Stimulated activated CD4-positive, alpha-beta T cell treated with anti-CD3 and anti-CD28 coated beads, Interleukin-12 subunit alpha, Interleukin-12 subunit beta, amount 100 ng/mL, for 4 hours (primary cell): ENCODE measurements around the gene MRPL36.

ENCODE experiments used
- DNase-seq: peaks from one replicate; pipeline ENCODE4 v3.0.0-alpha.2; 2020

The MRPL36 gene

GRCh38 chr5:1779782-1780613 is 19.6 kb downstream of the MRPL36 start:
- no peak for DNase-seq

- DNase-seq: no peak
Observed at GRCh38 chr5:1779021-1779680, 20.5 kb downstream of the MRPL36 start.

DNA sequence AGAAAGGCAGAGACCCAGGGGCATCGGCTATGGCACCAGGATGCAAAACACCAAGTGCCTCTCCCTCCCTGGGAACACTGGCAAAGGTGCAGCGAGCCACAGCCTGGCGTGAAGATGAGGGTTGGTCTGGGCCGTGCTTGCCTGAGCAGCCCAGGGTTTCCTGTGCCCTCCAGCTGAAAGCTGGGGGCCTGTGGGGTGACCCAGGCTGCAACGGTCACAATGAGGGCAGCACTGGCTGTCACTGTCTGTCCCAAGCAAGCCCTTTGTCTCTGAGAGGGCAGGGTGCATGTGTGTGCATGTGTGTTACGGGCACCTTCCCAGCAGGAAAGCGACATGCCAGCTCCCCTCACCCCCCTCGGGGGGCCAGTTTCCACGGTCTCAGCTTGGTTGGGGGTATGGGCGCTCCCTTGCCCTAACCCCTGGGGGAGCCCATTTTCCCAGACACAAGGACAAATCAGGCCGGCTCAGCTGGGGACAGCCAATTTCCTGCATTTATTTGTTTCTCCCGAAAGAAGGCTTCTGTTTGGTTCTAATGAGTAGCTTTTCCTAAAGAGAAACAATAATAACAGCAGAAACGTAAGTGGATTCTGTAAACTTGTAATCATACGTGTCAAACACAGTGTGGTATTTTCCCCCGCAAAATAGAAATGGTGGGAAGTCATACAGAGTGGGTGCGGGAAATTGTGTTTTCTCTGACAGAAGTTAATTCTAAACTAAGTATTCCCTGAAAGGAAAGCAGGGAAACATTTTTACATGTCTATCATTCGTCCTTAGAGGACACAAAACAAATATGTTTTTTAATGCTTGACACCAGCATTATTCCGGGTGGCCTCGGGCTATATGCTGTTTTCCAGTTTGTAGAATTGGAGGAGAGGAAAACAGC is 21.3 kb downstream of the MRPL36 start:
- no peak for DNase-seq

DNA sequence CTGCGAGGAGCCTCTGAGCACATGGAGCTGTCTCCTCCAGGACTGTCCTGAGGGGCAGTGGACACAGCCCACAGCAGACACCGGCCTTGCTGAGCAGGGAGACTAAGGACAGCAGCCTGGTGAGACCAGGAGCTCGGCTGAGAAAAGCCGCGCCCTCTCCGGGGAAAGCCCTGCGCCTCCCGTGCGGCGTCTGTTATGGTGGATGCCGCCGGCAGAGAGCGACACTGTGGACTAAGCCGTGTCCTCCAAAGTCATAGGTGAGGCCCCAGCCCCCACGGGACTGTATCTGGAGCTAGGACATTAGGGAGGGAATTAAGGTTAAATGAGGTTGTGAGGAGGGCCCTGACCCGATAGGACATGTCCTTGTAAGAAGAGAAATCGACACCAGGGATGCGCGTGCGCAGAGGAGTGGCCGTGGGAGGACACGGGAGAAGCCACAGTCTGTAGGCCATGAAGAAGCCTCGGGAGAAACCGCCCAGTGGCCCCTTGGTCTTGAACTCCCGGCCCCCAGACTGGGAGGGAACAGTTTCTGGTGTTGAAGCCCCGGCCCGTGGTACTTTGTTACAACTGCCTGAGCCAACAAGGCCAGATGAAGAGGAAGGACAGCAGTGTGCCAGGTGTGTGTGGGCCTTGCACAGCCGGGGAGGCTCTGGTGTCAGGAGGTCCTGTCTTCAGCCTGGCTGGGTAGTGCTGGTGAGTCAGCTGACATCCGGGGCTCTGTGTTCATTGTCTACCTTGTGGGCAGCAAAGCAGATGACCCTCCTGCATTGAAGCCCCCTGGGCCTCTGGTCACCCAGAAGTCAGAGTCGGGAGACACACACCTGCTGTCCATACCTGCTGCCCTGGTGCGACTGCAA is 22.1 kb downstream of the MRPL36 start:
- no peak for DNase-seq

DNA sequence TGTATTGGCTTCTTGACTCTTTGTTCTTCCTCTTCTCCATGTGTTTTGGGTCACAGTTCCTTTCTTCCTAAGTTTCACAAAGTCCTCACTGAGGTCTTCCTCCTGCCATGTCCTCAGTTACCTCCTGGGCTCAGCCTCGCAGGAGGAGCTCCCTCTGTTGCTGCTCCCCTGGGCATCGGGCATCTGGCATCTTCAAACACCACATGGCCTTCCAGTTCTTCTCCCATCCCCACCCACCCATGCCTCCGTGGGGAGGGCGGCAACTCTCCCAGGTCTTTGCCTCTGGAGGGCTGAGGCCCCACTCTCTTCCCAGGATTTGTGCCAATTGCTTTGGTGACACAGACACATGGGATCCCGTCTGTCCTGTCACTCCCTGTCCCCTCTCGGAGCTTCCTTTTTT is 22.8 kb downstream of the MRPL36 start:
- no peak for DNase-seq

GRCh38 chr5:1772634-1773033 is 27.0 kb downstream of the MRPL36 start:
- DNase-seq: no peak

GRCh38 chr5:1771149-1772065 is 28.2 kb downstream of the MRPL36 start:
- no peak for DNase-seq

GRCh38 chr5:1770443-1770802 is 29.2 kb downstream of the MRPL36 start:
- DNase-seq: no peak

- DNase-seq: no peak
Observed at GRCh38 chr5:1769752-1770442, 29.7 kb downstream of the MRPL36 start.

GRCh38 chr5:1769017-1769640 is 30.5 kb downstream of the MRPL36 start:
- no peak for DNase-seq

- DNase-seq: no peak
Observed at GRCh38 chr5:1768283-1769000, 31.2 kb downstream of the MRPL36 start.

GRCh38 chr5:1767524-1768282 is 31.9 kb downstream of the MRPL36 start:
- DNase-seq: no peak

DNA sequence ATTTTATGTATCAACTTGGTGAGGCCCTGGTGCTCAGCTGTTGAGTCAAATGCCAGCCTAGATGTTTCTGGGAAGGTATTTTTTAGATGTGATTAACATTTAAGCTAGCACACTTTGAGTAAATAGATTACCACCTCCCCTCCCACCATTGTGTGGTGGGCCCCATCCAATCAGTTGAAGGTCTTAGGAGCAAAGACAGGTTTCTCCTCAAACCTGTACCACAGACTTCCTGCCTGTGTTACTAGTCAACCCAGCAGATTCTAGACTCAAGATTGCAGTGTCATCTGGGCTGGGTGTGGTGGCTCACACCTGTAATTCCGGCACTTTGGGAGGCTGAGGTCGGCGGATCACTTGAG is 33.8 kb downstream of the MRPL36 start:
- DNase-seq: no peak

- DNase-seq: no peak
Observed at GRCh38 chr5:1765141-1765879, 34.3 kb downstream of the MRPL36 start.

DNA sequence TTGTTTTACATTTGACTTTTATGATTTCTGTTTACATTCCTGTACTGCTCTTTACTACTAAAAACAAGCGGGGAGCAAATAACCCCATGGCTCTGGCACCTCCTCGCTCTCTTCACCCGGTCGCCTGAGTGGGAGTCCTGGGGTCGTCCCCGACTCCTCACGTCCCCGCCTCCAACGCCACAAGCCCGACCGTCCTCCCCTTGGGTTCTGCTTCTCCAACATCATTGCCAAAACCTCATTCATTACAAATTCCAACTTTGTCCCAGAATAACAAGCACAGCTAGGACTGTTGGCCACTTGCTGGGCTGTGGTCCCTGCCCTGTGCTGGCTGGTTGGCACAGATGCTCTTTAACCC is 35.1 kb downstream of the MRPL36 start:
- DNase-seq: no peak

DNA sequence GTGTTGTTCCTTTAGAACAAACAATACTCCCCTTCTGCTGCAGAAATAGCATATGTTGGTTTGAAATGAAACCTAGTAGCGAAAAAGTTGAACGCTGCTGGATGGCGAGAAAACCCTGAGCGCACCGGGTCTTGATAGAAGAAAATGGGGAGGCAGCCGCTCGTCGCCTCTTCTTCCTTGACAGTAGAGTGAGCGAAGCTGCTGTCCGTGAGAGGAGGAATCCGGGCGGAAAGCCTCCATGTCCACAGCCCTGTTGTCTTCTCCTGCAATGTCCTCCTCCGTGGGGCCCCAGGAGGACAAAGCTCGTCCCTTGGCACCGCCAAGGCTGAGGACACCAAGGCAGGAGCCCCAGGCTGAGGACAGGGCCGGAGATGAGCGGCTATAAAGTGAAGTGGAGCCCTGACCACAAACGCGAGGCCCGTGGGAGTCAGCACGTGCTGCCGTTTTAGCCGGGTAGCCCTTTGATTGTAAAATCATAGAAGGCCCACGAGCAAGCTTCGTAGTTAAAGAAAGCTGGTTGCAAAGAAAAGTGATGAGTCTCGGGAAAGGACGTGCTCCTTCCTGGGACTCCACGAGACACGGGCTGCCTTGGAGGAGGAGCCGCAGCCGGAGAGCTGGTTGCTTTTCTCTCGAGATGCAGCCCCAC is 35.6 kb downstream of the MRPL36 start:
- no peak for DNase-seq

GRCh38 chr5:1763548-1763911 is 36.1 kb downstream of the MRPL36 start:
- peak; percentile 13 for DNase-seq
